ENCODE data around the gene TFF2.
A peak's percentile ranks its signal among the peaks of the same experiment; 100 is the strongest.

Gene TFF2

GRCh38 chr21:42343963-42344510, 6.8 kb downstream of the TFF2 start:
- DNase-seq, result no peak

- no peak for DNase-seq
Measured at GRCh38 chr21:42343556-42343955, 7.2 kb downstream of the TFF2 start.

GRCh38 chr21:42343101-42343500, 7.7 kb downstream of the TFF2 start:
- DNase-seq, result no peak

GRCh38 chr21:42341776-42342542, 8.8 kb downstream of the TFF2 start:
- DNase-seq, result no peak

- DNase-seq, result no peak
Measured at GRCh38 chr21:42340187-42341050, 10.4 kb downstream of the TFF2 start.

- DNase-seq, result no peak
Measured at GRCh38 chr21:42338729-42339715, 11.8 kb downstream of the TFF2 start.

- peak; percentile 74 for DNase-seq
Measured at GRCh38 chr21:42337830-42338728, 12.7 kb downstream of the TFF2 start.

- no peak for DNase-seq
Measured at GRCh38 chr21:42337276-42337675, 13.5 kb downstream of the TFF2 start.

- DNase-seq, result no peak
Measured at GRCh38 chr21:42336054-42336453, 14.7 kb downstream of the TFF2 start.

- no peak for DNase-seq
Measured at GRCh38 chr21:42332557-42333317, 18.1 kb downstream of the TFF2 start.

GRCh38 chr21:42331660-42332059, 19.1 kb downstream of the TFF2 start:
- DNase-seq, result no peak

GRCh38 chr21:42330380-42331371, 20.1 kb downstream of the TFF2 start:
- no peak for DNase-seq

- DNase-seq, result no peak
Measured at GRCh38 chr21:42324896-42325295, 25.9 kb downstream of the TFF2 start.

GRCh38 chr21:42321845-42322244, 28.9 kb downstream of the TFF2 start:
- no peak for DNase-seq

- no peak for DNase-seq
Measured at GRCh38 chr21:42321231-42321630, 29.6 kb downstream of the TFF2 start.

GRCh38 chr21:42320791-42321190, 30.0 kb downstream of the TFF2 start:
- DNase-seq, result no peak

- no peak for DNase-seq
Measured at GRCh38 chr21:42319851-42320572, 30.8 kb downstream of the TFF2 start.

- no peak for DNase-seq
Measured at GRCh38 chr21:42319376-42319775, 31.4 kb downstream of the TFF2 start.

Measured in effector CD8-positive, alpha-beta T cell (primary cell).